ENCODE measurements around the gene ZNF599. TPM values are rescaled to one million over a fixed set of nuclear protein-coding genes. Genes with fewer than 3 reads are reported as not detected.

The ZNF599 gene
- total and polyA plus RNA-seq, 2 donors (not counting 1 experiment from before 2014, with no cell fraction given) = 6.0 to 7.6 TPM

GRCh38 chr19:34786236-34786635 is 13.2 kb upstream of the ZNF599 start:
- no peak for ATAC-seq (ENCODE audit: low read depth)
- Histone ChIP-seq H4K20me1 (ENCODE audit: control insufficient read depth, insufficient read depth, low read length, poor library complexity, severe bottlenecking) (no peaks in the 10 kb centered on the region), H3K9me3 (ENCODE audit: control extremely low read depth in 1 of 3, control insufficient read depth in 2 of 3, insufficient read depth in 1 of 3, low read length in 2 of 3) (peaks cover 0 to 3% (median 0%) of the 10 kb centered on the region in 3 donors), H3K9ac (ENCODE audit: low read length) (no peak overlapping the region), H2AFZ (ENCODE audit: insufficient read depth, low read depth, low read length, poor library complexity, severe bottlenecking) (no peak overlapping the region), H3K36me3 (replicated peaks in 1 of 2; ENCODE audit: control extremely low read depth in 1 of 2, control insufficient read depth in 1 of 2, extremely low read depth in 1 of 2, insufficient read depth in 2 of 2, low read length in 1 of 2) (no peaks in the 10 kb centered on the region), H3K79me2 (ENCODE audit: control insufficient read depth, insufficient read depth, low read length) (no peaks in the 10 kb centered on the region), H3K27ac (ENCODE audit: low read length in 2 of 2) (no peak overlapping the region), H3K4me2 (replicated peaks; ENCODE audit: low read depth, low read length, poor library complexity, severe bottlenecking) (no peak overlapping the region), H3K4me3 (ENCODE audit: control extremely low read depth in 1 of 5, extremely low read depth in 1 of 5, insufficient read depth in 1 of 5, low read depth in 2 of 5, low read length in 4 of 5) (no peak overlapping the region), H3K4me1 (ENCODE audit: control insufficient read depth in 2 of 2, insufficient read depth in 2 of 2, low read length in 2 of 2) (no peaks in the 10 kb centered on the region), H3K27me3 (replicated peaks in 1 of 4; ENCODE audit: control extremely low read depth in 1 of 4, control insufficient read depth in 3 of 4, insufficient read depth in 4 of 4, low read length in 3 of 4) (peaks cover 0 to 3% (median 0%) of the 10 kb centered on the region in 4 experiments)
- TF ChIP-seq EZH2 (IDR thresholded peaks at IDR 0.05; ENCODE audit: borderline replicate concordance, insufficient read depth, low read depth, low read length, poor library complexity, severe bottlenecking) = no peak
- no peak for TF ChIP-seq CTCF (IDR thresholded peaks at IDR 0.05)
- ChIA-PET POLR2A (no interaction called here), CTCF (no interaction called here)
- Mint-ChIP-seq H3K4me3 (no peak overlapping the region), H3K27me3 (peaks cover 4% of the 10 kb centered on the region), H3K4me1 (no peaks in the 10 kb centered on the region), H3K27ac (no peak overlapping the region), H3K9me3 (ENCODE audit: insufficient read depth) (no peaks in the 10 kb centered on the region)
- DNase-seq = no peak
- 87% methylated on average over 4 of the region's 5 CpGs for WGBS (ENCODE audit: insufficient coverage)
- intact Hi-C loops (cut with micrococcal nuclease) = no loop called here

GRCh38 chr19:34779652-34780051 is 6.6 kb upstream of the ZNF599 start:
- POLR2A ChIA-PET = no interaction called here

More at GRCh38 chr19:34779652-34780051, 6.6 kb upstream of the ZNF599 start:
- Histone ChIP-seq H3K4me2 (replicated peaks; ENCODE audit: low read depth, low read length, poor library complexity, severe bottlenecking) (no peak overlapping the region), H3K27me3 (replicated peaks in 1 of 4; ENCODE audit: control extremely low read depth in 1 of 4, control insufficient read depth in 3 of 4, insufficient read depth in 4 of 4, low read length in 3 of 4) (peaks cover 0 to 19% (median 3%) of the 10 kb centered on the region in 4 experiments), H2AFZ (ENCODE audit: insufficient read depth, low read depth, low read length, poor library complexity, severe bottlenecking) (no peak overlapping the region), H4K20me1 (ENCODE audit: control insufficient read depth, insufficient read depth, low read length, poor library complexity, severe bottlenecking) (no peaks in the 10 kb centered on the region), H3K79me2 (ENCODE audit: control insufficient read depth, insufficient read depth, low read length) (no peaks in the 10 kb centered on the region), H3K36me3 (replicated peaks in 1 of 2; ENCODE audit: control extremely low read depth in 1 of 2, control insufficient read depth in 1 of 2, extremely low read depth in 1 of 2, insufficient read depth in 2 of 2, low read length in 1 of 2) (no peaks in the 10 kb centered on the region), H3K9ac (ENCODE audit: low read length) (no peak overlapping the region), H3K4me1 (ENCODE audit: control insufficient read depth in 2 of 2, insufficient read depth in 2 of 2, low read length in 2 of 2) (no peaks in the 10 kb centered on the region), H3K4me3 (ENCODE audit: control extremely low read depth in 1 of 5, extremely low read depth in 1 of 5, insufficient read depth in 1 of 5, low read depth in 2 of 5, low read length in 4 of 5) (no peak overlapping the region), H3K27ac (ENCODE audit: low read length in 2 of 2) (no peak overlapping the region), H3K9me3 (ENCODE audit: control extremely low read depth in 1 of 3, control insufficient read depth in 2 of 3, insufficient read depth in 1 of 3, low read length in 2 of 3) (peaks cover 3% of the 10 kb centered on the region in 3 donors)
- intact Hi-C loops (cut with micrococcal nuclease) = no loop called here
- CTCF ChIA-PET = no interaction called here
- Mint-ChIP-seq H3K9me3 (ENCODE audit: insufficient read depth) (no peaks in the 10 kb centered on the region), H3K27me3 (peaks cover 21% of the 10 kb centered on the region), H3K27ac (no peak overlapping the region), H3K4me3 (no peak overlapping the region), H3K4me1 (no peaks in the 10 kb centered on the region)
- 81% methylated on average over 2 of the region's 3 CpGs for WGBS (ENCODE audit: insufficient coverage)
- TF ChIP-seq CTCF (IDR thresholded peaks at IDR 0.05) (no peak), EZH2 (IDR thresholded peaks at IDR 0.05; ENCODE audit: borderline replicate concordance, insufficient read depth, low read depth, low read length, poor library complexity, severe bottlenecking) (no peak)
- ATAC-seq (ENCODE audit: low read depth) (no peak), DNase-seq (no peak)
